B cell (primary cell): Measurements from ENCODE around the gene HIRA. TPM values are rescaled to one million over a fixed set of nuclear protein-coding genes. Genes with fewer than 3 reads are reported as not detected.
A peak's percentile ranks its signal among the peaks of the same experiment; 100 is the strongest.
"Not testable (repeated sequence)": the region's sequence is repeated elsewhere in the genome, so short reads cannot be mapped to it uniquely, and the experiment has no call there.

Experiments
- ATAC-seq: fragments of 200-7000 bp; cut with Tn5 transposase; one replicate; pipeline ENCODE4 v1.10.0; 2021; ENCODE audit warnings: low read depth, mild to moderate bottlenecking, moderate number of reproducible peaks, moderate library complexity
- CTCF ChIA-PET: fragments of 350-600 bp; sonication (Branson Sonifier 250); formaldehyde crosslinking; loops from one replicate; lab custom pipeline; 2021; ENCODE audit warnings: antibody characterized with exemption, inconsistent platforms; lab: Charles Lee
- POLR2A ChIA-PET: fragments of 350-600 bp; sonication (Branson Sonifier 250); formaldehyde crosslinking; loops from one replicate; lab custom pipeline; 2021; ENCODE audit warnings: antibody characterized with exemption; lab: Charles Lee
- DNase-seq: peaks from one replicate; pipeline ENCODE4 v3.0.0; 2013
- H2AFZ ChIP-seq: 2 replicates; pipeline ENCODE4 v1.6.1; 2012; ENCODE audit warnings: mild to moderate bottlenecking, low read depth, low read length; ENCODE audit not compliant: insufficient read depth, poor library complexity, severe bottlenecking
- H3K27ac ChIP-seq, 2 donors: 1 replicate in 1 of 2; 2 replicates in 1 of 2; pipeline ENCODE4 v1.5.1; 2012 to 2013; ENCODE audit warnings: low read length in 2 of 2, mild to moderate bottlenecking in 2 of 2, moderate library complexity in 1 of 2
- H3K27me3 ChIP-seq, 4 experiments: fragments of 200-600 bp in 1 of 4; sonication (generic) in 1 of 4; replicated peaks in 1 of 4; 1 replicate in 2 of 4; 2 replicates in 2 of 4; pipeline versions ENCODE4 v1.6.1 to v1.7.0; 2013 to 2016; ENCODE audit warnings: low read length in 3 of 4, mild to moderate bottlenecking in 2 of 4, mixed read lengths in 1 of 4, moderate library complexity in 1 of 4; ENCODE audit not compliant: insufficient read depth in 4 of 4, control insufficient read depth in 3 of 4; ENCODE audit errors: control extremely low read depth in 1 of 4
- H3K36me3 ChIP-seq, 2 experiments: replicated peaks in 1 of 2; 1 replicate in 1 of 2; 2 replicates in 1 of 2; pipeline versions ENCODE4 v1.6.1 to v1.7.1; 2013; ENCODE audit warnings: low read length in 1 of 2; ENCODE audit not compliant: insufficient read depth in 2 of 2, control insufficient read depth in 1 of 2; ENCODE audit errors: control extremely low read depth in 1 of 2, extremely low read depth in 1 of 2
- H3K4me1 ChIP-seq, 2 donors: fragments of 200-600 bp in 1 of 2; sonication (generic) in 1 of 2; 1 replicate in 1 of 2; 2 replicates in 1 of 2; pipeline versions ENCODE4 v1.5.1 to v1.6.1; 2013 to 2017; ENCODE audit warnings: low read length in 2 of 2; ENCODE audit not compliant: control insufficient read depth in 2 of 2, insufficient read depth in 2 of 2
- H3K4me2 ChIP-seq: replicated peaks from 2 replicates; pipeline ENCODE3; 2012; ENCODE audit warnings: mild to moderate bottlenecking, low read depth, low read length; ENCODE audit not compliant: poor library complexity, severe bottlenecking
- H3K4me3 ChIP-seq, 5 experiments: fragments of 200-600 bp in 1 of 5; sonication (generic) in 1 of 5; 1 replicate in 3 of 5; 2 replicates in 2 of 5; pipeline versions ENCODE4 v1.5.1 to v1.7.0; 2011 to 2016; ENCODE audit warnings: low read length in 4 of 5, mild to moderate bottlenecking in 4 of 5, low read depth in 2 of 5, control low read depth in 1 of 5, moderate library complexity in 1 of 5; ENCODE audit not compliant: insufficient read depth in 1 of 5; ENCODE audit errors: control extremely low read depth in 1 of 5, extremely low read depth in 1 of 5
- H3K79me2 ChIP-seq: fragments of 200-600 bp; sonication (generic); one replicate; pipeline ENCODE4 v1.6.0; 2016; ENCODE audit warnings: low read length; ENCODE audit not compliant: control insufficient read depth, insufficient read depth
- H3K9ac ChIP-seq: fragments of 200-600 bp; sonication (generic); 2 replicates; pipeline ENCODE4 v1.6.1; 2017; ENCODE audit warnings: mild to moderate bottlenecking, low read length, moderate library complexity
- H3K9me3 ChIP-seq, 3 donors: one replicate each; pipeline versions ENCODE4 v1.6.1 to v1.7.1; 2013; ENCODE audit warnings: low read length in 2 of 3; ENCODE audit not compliant: control insufficient read depth in 2 of 3, insufficient read depth in 1 of 3; ENCODE audit errors: control extremely low read depth in 1 of 3
- H4K20me1 ChIP-seq: 2 replicates; pipeline ENCODE4 v1.6.0; 2012; ENCODE audit warnings: mild to moderate bottlenecking, low read length; ENCODE audit not compliant: insufficient read depth, control insufficient read depth, poor library complexity, severe bottlenecking
- H3K27ac Mint-ChIP-seq: one replicate; pipeline ENCODE4 v1.8.0; 2021; ENCODE audit warnings: mixed read lengths
- H3K27me3 Mint-ChIP-seq: one replicate; pipeline ENCODE4 v1.8.0; 2021; ENCODE audit warnings: mixed read lengths
- H3K4me1 Mint-ChIP-seq: one replicate; pipeline ENCODE4 v1.8.0; 2021; ENCODE audit warnings: mixed read lengths
- H3K4me3 Mint-ChIP-seq: one replicate; pipeline ENCODE4 v1.8.0; 2021; ENCODE audit warnings: mixed read lengths
- H3K9me3 Mint-ChIP-seq: one replicate; pipeline ENCODE4 v1.8.0; 2022; ENCODE audit warnings: mixed read lengths; ENCODE audit not compliant: insufficient read depth
- CTCF ChIP-seq: fragments of 200-600 bp; IDR thresholded peaks from one replicate; pipeline ENCODE4 v1.8.0; 2022; ENCODE audit warnings: antibody characterized with exemption, mild to moderate bottlenecking
- EZH2 ChIP-seq: IDR thresholded peaks from 2 replicates; pipeline ENCODE4 v1.6.1; 2012; ENCODE audit warnings: borderline replicate concordance, low read depth, mild to moderate bottlenecking, moderate library complexity, low read length; ENCODE audit not compliant: insufficient read depth, poor library complexity, severe bottlenecking
- WGBS: methylation state at CpG from one replicate; pipeline ENCODE4 v1.1.5; 2013; ENCODE audit warnings: missing lambda C conversion rate; ENCODE audit not compliant: insufficient coverage; 5-methylcytosine and 5-hydroxymethylcytosine counted together
- intact Hi-C: fragments of 100-400 bp; cut with micrococcal nuclease; formaldehyde crosslinking; loops from one replicate; pipeline ENCODE4 v1.10.0; 2022
- polyA plus RNA-seq: library from polyadenylated mRNA; depleted of rRNA; stranded (reverse); fragments of >200 nt; gene quantifications from 2 replicates; pipeline ENCODE4 v1.2.3, GENCODE V29; 2012
- total RNA-seq, 2 donors: library from RNA; stranded (reverse); fragments of 120-200 nt in 1 of 2; gene quantifications; 1 replicate in 1 of 2; 2 replicates in 1 of 2; pipeline versions ENCODE4 v1.2.3 to v1.2.4, GENCODE V29; 2013 to 2022

The HIRA gene
- total and polyA plus RNA-seq, 2 donors (not counting 1 experiment from before 2014, with no cell fraction given), result 28.3 to 34.5 TPM

- no peaks in the 10 kb centered on the region for H3K27me3 Mint-ChIP-seq
- H2AFZ ChIP-seq, result no peak overlapping the region
- H3K27ac ChIP-seq, result no peak overlapping the region
- intact Hi-C loops, result no loop called here
- H4K20me1 ChIP-seq, result peaks cover 22% of the 10 kb centered on the region
- WGBS, result 95% methylated on average over 6 of the region's 8 CpGs
- peaks cover 4 to 43% of the 10 kb centered on the region in 2 experiments for H3K36me3 ChIP-seq
- no peaks in the 10 kb centered on the region for H3K27me3 ChIP-seq
- DNase-seq, result no peak
- TF ChIP-seq EZH2, result no peak
- TF ChIP-seq CTCF, result no peak
- no peak overlapping the region for H3K4me3 ChIP-seq
- CTCF ChIA-PET, result no interaction called here
- H3K4me1 Mint-ChIP-seq, result peaks cover 27% of the 10 kb centered on the region
- H3K9ac ChIP-seq, result no peak overlapping the region
- H3K79me2 ChIP-seq, result peaks cover 55% of the 10 kb centered on the region
- H3K4me2 ChIP-seq, result no peak overlapping the region
- peaks cover 2 to 6% of the 10 kb centered on the region in 2 donors for H3K4me1 ChIP-seq
- no peak for ATAC-seq
- H3K9me3 Mint-ChIP-seq, result no peaks in the 10 kb centered on the region
- no peaks in the 10 kb centered on the region for H3K9me3 ChIP-seq
- H3K4me3 Mint-ChIP-seq, result no peak overlapping the region
- POLR2A ChIA-PET, result no interaction called here
- peak overlapping the region; percentile 10 for H3K27ac Mint-ChIP-seq
Observed at GRCh38 chr22:19440411-19441195, 9.1 kb upstream of the HIRA start.

- CTCF ChIA-PET, result interaction anchor here (0.7 kb wide), 1 partner anchor 150 kb away, joined by 5 read pairs; no protein-coding TSS in a partner anchor
- peaks cover 24 to 29% of the 10 kb centered on the region in 2 donors for H3K4me1 ChIP-seq
- WGBS, result 100% methylated on average over 3 of the region's 7 CpGs
- no peak for ATAC-seq
- intact Hi-C loops, result no loop called here
- H3K27ac Mint-ChIP-seq, result no peak overlapping the region
- no peak overlapping the region for H3K9ac ChIP-seq
- H3K36me3 ChIP-seq, result peaks cover 5 to 36% of the 10 kb centered on the region in 2 experiments
- peaks cover 10% of the 10 kb centered on the region for H4K20me1 ChIP-seq
- no peak overlapping the region for H3K4me3 ChIP-seq
- H3K27me3 ChIP-seq, result no peaks in the 10 kb centered on the region
- H3K27me3 Mint-ChIP-seq, result no peaks in the 10 kb centered on the region
- no peak overlapping the region for H3K4me2 ChIP-seq
- no peak overlapping the region for H2AFZ ChIP-seq
- POLR2A ChIA-PET, result no interaction called here
- peaks cover 37% of the 10 kb centered on the region for H3K4me1 Mint-ChIP-seq
- no peak for DNase-seq
- peaks cover 35% of the 10 kb centered on the region for H3K79me2 ChIP-seq
- no peak overlapping the region for H3K4me3 Mint-ChIP-seq
- no peaks in the 10 kb centered on the region for H3K9me3 ChIP-seq
- H3K27ac ChIP-seq, result no peak overlapping the region
- no peaks in the 10 kb centered on the region for H3K9me3 Mint-ChIP-seq
- TF ChIP-seq EZH2, result no peak
Observed at GRCh38 chr22:19438298-19438697, 6.8 kb upstream of the HIRA start.

- H3K9me3 Mint-ChIP-seq, H2AFZ ChIP-seq, H3K27me3 Mint-ChIP-seq, H3K4me3 Mint-ChIP-seq, intact Hi-C loops, H3K27me3 ChIP-seq, POLR2A ChIA-PET, DNase-seq, ATAC-seq, H3K9me3 ChIP-seq, H3K9ac ChIP-seq, H4K20me1 ChIP-seq, H3K4me2 ChIP-seq, H3K4me3 ChIP-seq: not testable (repeated sequence)
- Histone ChIP-seq H3K79me2 (peaks cover 29% of the 10 kb centered on the region), H3K4me1 (peaks cover 29 to 36% of the 10 kb centered on the region in 2 donors), H3K27ac (peak overlapping the region in 1 of 2 donors; percentile 54), H3K36me3 (peaks cover 5 to 22% of the 10 kb centered on the region in 2 experiments)
- CTCF ChIA-PET, result interaction anchor here (1.4 kb wide), 1 partner anchor 8 kb away, joined by 4 read pairs; no protein-coding TSS in a partner anchor
- H3K4me1 Mint-ChIP-seq, result peaks cover 38% of the 10 kb centered on the region
- H3K27ac Mint-ChIP-seq, result peak overlapping the region; percentile 1
- 100% methylated on average over 1 of the region's 9 CpGs for WGBS
Observed at GRCh38 chr22:19436444-19437161, 5.1 kb upstream of the HIRA start.
